NOMO-1 treated with dmso at 0.1 percent for 144 hours (cell line): ENCODE measurements around the gene KCNH5.

Source experiments
- DNase-seq: peaks from one replicate; lab custom pipeline; 2025; ENCODE audit not compliant: unreplicated experiment; lab: John Stamatoyannopoulos, UW

Gene KCNH5

GRCh38 chr14:63045234-63045611 is at the start of gene KCNH5:
TSS of gene KCNH5 (minus strand) at chr14:63045458. CDS start at chr14:63045186, 272 bp downstream.
- DNase-seq: no peak

- no peak for DNase-seq
Observed at GRCh38 chr14:63091394-63091996, 46.2 kb upstream of the KCNH5 start.

GRCh38 chr14:63088865-63089264 is 43.6 kb upstream of the KCNH5 start:
- no peak for DNase-seq

- no peak for DNase-seq
Observed at GRCh38 chr14:63078569-63078968, 33.3 kb upstream of the KCNH5 start.

- no peak for DNase-seq
Observed at GRCh38 chr14:63076488-63076887, 31.2 kb upstream of the KCNH5 start.

GRCh38 chr14:63055631-63056030 is 10.4 kb upstream of the KCNH5 start:
- no peak for DNase-seq

GRCh38 chr14:63051992-63052391 is 6.7 kb upstream of the KCNH5 start:
- DNase-seq: no peak

GRCh38 chr14:63051301-63051700 is 6.0 kb upstream of the KCNH5 start:
- no peak for DNase-seq

GRCh38 chr14:63050694-63051093 is 5.4 kb upstream of the KCNH5 start:
- DNase-seq: no peak

- DNase-seq: no peak
Observed at GRCh38 chr14:63046339-63047268, 1.3 kb upstream of the KCNH5 start.

- no peak for DNase-seq
Observed at GRCh38 chr14:63045612-63046320, 508 bp upstream of the KCNH5 start.

- DNase-seq: no peak
Observed at GRCh38 chr14:63039866-63040265, 5.4 kb downstream of the KCNH5 start.

- DNase-seq: no peak
Observed at GRCh38 chr14:63032641-63033040, 12.6 kb downstream of the KCNH5 start.

GRCh38 chr14:63032076-63032475 is 13.2 kb downstream of the KCNH5 start:
- DNase-seq: no peak

GRCh38 chr14:63030113-63030512 is 15.1 kb downstream of the KCNH5 start:
- DNase-seq: no peak

- DNase-seq: no peak
Observed at GRCh38 chr14:63027719-63028118, 17.5 kb downstream of the KCNH5 start.

GRCh38 chr14:63026491-63026890 is 18.8 kb downstream of the KCNH5 start:
- no peak for DNase-seq

GRCh38 chr14:63014621-63015020 is 30.6 kb downstream of the KCNH5 start:
- no peak for DNase-seq

GRCh38 chr14:63012171-63012570 is 33.1 kb downstream of the KCNH5 start:
- no peak for DNase-seq

- DNase-seq: no peak
Observed at GRCh38 chr14:63011623-63012022, 33.6 kb downstream of the KCNH5 start.

- no peak for DNase-seq
Observed at GRCh38 chr14:63009495-63009894, 35.8 kb downstream of the KCNH5 start.

- no peak for DNase-seq
Observed at GRCh38 chr14:63006531-63006930, 38.7 kb downstream of the KCNH5 start.
